ENCODE measurements around the gene MITF. TPM values are rescaled to one million over a fixed set of nuclear protein-coding genes. Genes with fewer than 3 reads are reported as not detected.

MITF gene
- total RNA-seq, 1 donor, result 11.6 TPM

DNA sequence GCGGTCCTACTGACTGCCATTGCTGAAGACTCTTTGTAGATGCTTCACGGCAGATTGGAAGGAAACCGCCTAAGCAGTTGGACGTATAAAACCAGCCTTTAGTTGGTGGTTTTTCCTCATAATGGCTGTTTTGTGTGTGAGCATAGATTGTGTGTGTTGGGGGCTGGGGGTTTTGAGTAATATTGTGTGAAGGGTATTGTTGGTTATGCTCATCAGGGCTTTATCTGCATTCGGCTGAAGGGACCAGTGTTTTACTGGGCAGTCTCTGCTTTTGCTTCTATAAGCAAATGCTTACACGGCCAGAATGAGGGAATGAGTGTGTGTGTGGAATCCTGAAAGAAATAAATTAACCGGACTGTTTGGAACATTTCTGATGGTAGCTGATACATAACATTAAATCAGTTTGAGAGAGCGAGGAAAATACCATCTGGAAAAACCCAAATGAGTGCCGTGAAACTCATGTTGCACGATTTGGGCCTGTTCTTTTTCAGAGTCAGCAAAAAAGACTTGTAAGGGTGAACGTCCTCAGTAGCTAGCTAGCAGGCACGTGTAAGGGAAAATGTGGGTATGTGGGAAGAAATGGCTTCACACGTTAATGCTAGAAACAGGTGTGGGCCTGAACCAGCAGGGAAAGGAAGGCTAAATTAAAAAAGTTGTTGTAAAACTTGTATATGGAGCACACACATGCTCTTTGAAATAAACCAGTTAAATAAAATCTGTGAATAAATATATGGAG lies 1.9 kb downstream of the MITF start:
- H3K36me3 ChIP-seq (ENCODE audit: insufficient read depth, low read length), result no peaks in the 10 kb centered on the region

DNA sequence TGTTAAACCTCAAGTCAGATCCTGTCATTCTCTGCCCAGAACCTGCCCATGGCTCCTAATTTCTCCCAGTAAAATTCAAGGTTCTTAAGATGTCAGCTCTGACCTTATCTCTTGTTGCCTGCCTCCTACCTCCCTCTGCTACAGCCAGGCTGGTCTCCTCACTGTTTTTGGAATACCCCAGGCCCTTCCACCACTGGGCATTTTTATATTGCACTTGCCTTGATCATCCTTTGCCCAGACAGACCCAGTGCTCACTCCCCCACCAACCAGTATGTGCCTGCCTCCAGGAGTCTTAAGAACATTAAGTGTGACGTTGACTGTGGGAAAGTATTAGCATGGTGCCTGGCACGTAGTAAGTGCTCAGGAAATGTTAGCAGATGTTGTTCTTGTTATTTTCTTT lies 3.1 kb downstream of the MITF start:
- Histone ChIP-seq H3K4me3 (ENCODE audit: insufficient read depth, low read length) (no peak overlapping the region), H3K4me1 (ENCODE audit: insufficient read depth, low read length) (peaks cover 17% of the 10 kb centered on the region), H4K20me1 (ENCODE audit: insufficient read depth, low read length) (no peaks in the 10 kb centered on the region), H3K9me3 (ENCODE audit: low read depth, low read length) (no peaks in the 10 kb centered on the region), H3K4me2 (ENCODE audit: insufficient read depth, low read length) (no peak overlapping the region), H3K36me3 (ENCODE audit: insufficient read depth, low read length) (no peaks in the 10 kb centered on the region), H3K27ac (ENCODE audit: low read depth, low read length) (no peak overlapping the region), H2AFZ (ENCODE audit: low read length) (no peak overlapping the region), H3K27me3 (ENCODE audit: insufficient read depth, low read length) (peaks cover 7% of the 10 kb centered on the region), H3K79me2 (ENCODE audit: insufficient read depth, low read length) (no peaks in the 10 kb centered on the region)
- DNase-seq (ENCODE audit: insufficient read length, low spot score, missing footprints), result no peak
- TF ChIP-seq, protein P1, sequence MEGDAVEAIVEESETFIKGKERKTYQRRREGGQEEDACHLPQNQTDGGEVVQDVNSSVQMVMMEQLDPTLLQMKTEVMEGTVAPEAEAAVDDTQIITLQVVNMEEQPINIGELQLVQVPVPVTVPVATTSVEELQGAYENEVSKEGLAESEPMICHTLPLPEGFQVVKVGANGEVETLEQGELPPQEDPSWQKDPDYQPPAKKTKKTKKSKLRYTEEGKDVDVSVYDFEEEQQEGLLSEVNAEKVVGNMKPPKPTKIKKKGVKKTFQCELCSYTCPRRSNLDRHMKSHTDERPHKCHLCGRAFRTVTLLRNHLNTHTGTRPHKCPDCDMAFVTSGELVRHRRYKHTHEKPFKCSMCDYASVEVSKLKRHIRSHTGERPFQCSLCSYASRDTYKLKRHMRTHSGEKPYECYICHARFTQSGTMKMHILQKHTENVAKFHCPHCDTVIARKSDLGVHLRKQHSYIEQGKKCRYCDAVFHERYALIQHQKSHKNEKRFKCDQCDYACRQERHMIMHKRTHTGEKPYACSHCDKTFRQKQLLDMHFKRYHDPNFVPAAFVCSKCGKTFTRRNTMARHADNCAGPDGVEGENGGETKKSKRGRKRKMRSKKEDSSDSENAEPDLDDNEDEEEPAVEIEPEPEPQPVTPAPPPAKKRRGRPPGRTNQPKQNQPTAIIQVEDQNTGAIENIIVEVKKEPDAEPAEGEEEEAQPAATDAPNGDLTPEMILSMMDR (IDR thresholded peaks at IDR 0.05; ENCODE audit: extremely low read depth, low read depth, low read length), result no peak

More for the DNA sequence above, 1.9 kb downstream of the MITF start:
- Histone ChIP-seq H2AFZ (ENCODE audit: low read length) (no peak overlapping the region), H4K20me1 (ENCODE audit: insufficient read depth, low read length) (no peaks in the 10 kb centered on the region), H3K4me3 (ENCODE audit: insufficient read depth, low read length) (no peak overlapping the region), H3K4me2 (ENCODE audit: insufficient read depth, low read length) (no peak overlapping the region), H3K4me1 (ENCODE audit: insufficient read depth, low read length) (peaks cover 13% of the 10 kb centered on the region), H3K27me3 (ENCODE audit: insufficient read depth, low read length) (peaks cover 7% of the 10 kb centered on the region), H3K9me3 (ENCODE audit: low read depth, low read length) (no peaks in the 10 kb centered on the region), H3K79me2 (ENCODE audit: insufficient read depth, low read length) (no peaks in the 10 kb centered on the region), H3K27ac (ENCODE audit: low read depth, low read length) (no peak overlapping the region)
- TF ChIP-seq, protein P1 (IDR thresholded peaks at IDR 0.05; ENCODE audit: extremely low read depth, low read depth, low read length), result no peak
- DNase-seq (ENCODE audit: insufficient read length, low spot score, missing footprints), result no peak

DNA sequence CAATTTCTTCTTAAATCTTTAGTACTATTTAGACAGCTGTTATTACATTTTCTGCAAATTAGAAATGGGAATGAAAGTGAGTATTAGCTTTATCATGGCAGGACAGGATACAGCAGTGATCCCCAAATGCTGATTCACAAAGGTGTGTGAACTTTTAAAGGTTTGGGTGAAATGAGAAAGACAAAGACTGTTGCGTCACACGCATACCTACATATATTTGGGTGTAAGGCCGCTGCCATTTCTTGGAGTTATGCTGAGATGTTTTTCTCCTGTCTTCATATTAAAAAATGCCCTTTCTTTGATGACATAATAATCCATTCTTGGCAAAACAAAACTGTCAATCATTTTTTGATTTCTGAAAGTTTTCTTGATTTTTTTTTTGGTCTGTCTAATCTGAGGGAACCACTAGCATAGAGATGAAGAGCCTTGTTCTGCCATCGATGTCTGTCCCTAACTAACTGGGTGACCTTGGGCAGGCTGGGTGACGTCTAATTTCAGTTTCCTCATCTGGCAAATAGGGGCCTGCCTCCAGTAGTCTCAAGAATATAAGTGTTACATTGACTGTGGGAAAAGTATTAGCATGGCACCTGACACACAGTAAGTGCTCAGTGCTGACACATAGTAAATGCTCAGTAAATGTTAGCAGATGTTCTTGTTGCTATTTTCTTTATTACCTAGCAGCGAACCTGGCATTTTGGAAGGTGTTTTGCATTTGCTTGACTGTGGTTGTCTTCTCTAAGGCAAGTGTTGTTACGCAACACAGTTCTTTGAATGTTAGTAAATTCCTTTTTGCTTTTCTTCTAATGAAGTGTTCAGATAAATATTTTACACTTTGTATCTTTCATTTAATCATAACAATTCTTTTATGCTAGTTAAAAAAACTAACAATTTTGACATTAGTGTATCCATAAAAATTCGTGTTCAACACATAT lies 5.0 kb downstream of the MITF start:
- TF ChIP-seq, protein P1 (IDR thresholded peaks at IDR 0.05; ENCODE audit: extremely low read depth, low read depth, low read length), result no peak

DNA sequence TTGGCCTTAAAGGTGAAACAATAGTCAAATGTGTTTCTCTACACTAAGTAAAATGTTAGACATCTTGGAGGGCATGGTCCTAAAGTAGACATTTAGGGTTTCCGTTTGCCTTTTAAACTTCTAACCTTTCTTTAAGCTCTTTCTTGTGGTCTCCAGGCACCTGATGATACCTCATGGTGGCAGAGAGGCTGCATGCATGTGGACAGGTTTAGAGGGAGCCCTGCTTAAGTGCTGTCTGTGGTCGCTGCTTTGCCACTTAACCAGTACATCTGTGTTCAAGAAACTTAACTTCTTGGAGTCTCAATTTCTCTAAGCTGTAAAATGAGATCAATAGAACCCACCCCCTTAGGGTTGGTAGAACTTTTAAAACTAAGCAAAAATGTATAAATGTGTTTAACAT lies 6.2 kb downstream of the MITF start:
- H3K79me2 ChIP-seq (ENCODE audit: insufficient read depth, low read length), result no peaks in the 10 kb centered on the region
- peaks cover 16% of the 10 kb centered on the region for H3K4me1 ChIP-seq (ENCODE audit: insufficient read depth, low read length)
- no peak overlapping the region for H3K27ac ChIP-seq (ENCODE audit: low read depth, low read length)
- no peaks in the 10 kb centered on the region for H3K9me3 ChIP-seq (ENCODE audit: low read depth, low read length)
- H4K20me1 ChIP-seq (ENCODE audit: insufficient read depth, low read length), result no peaks in the 10 kb centered on the region
- H3K4me3 ChIP-seq (ENCODE audit: insufficient read depth, low read length), result no peak overlapping the region
- no peak overlapping the region for H2AFZ ChIP-seq (ENCODE audit: low read length)
- H3K36me3 ChIP-seq (ENCODE audit: insufficient read depth, low read length), result no peaks in the 10 kb centered on the region
- no peak overlapping the region for H3K4me2 ChIP-seq (ENCODE audit: insufficient read depth, low read length)
- peaks cover 2% of the 10 kb centered on the region for H3K27me3 ChIP-seq (ENCODE audit: insufficient read depth, low read length)
- DNase-seq (ENCODE audit: insufficient read length, low spot score, missing footprints), result no peak
- TF ChIP-seq, protein P1 (IDR thresholded peaks at IDR 0.05; ENCODE audit: extremely low read depth, low read depth, low read length), result no peak

More for the DNA sequence above, 5.0 kb downstream of the MITF start:
- H4K20me1 ChIP-seq (ENCODE audit: insufficient read depth, low read length), result no peaks in the 10 kb centered on the region
- no peak overlapping the region for H2AFZ ChIP-seq (ENCODE audit: low read length)
- no peak overlapping the region for H3K4me3 ChIP-seq (ENCODE audit: insufficient read depth, low read length)
- H3K4me1 ChIP-seq (ENCODE audit: insufficient read depth, low read length), result peaks cover 19% of the 10 kb centered on the region
- no peak overlapping the region for H3K4me2 ChIP-seq (ENCODE audit: insufficient read depth, low read length)
- H3K9me3 ChIP-seq (ENCODE audit: low read depth, low read length), result no peaks in the 10 kb centered on the region
- no peak for DNase-seq (ENCODE audit: insufficient read length, low spot score, missing footprints)
- H3K27me3 ChIP-seq (ENCODE audit: insufficient read depth, low read length), result peaks cover 4% of the 10 kb centered on the region
- H3K27ac ChIP-seq (ENCODE audit: low read depth, low read length), result no peak overlapping the region
- H3K36me3 ChIP-seq (ENCODE audit: insufficient read depth, low read length), result no peaks in the 10 kb centered on the region
- H3K79me2 ChIP-seq (ENCODE audit: insufficient read depth, low read length), result no peaks in the 10 kb centered on the region

Measured in osteoblast (primary cell).